HG03060 (cell line): ENCODE measurements around the gene DHX57.

ENCODE experiments used
- ATAC-seq: cut with Tn5 transposase; IDR thresholded peaks from one replicate; pipeline ENCODE4 v1.9.1; 2021; ENCODE audit warnings: low read depth, moderate number of reproducible peaks; ENCODE audit not compliant: unreplicated experiment

Gene DHX57

DNA sequence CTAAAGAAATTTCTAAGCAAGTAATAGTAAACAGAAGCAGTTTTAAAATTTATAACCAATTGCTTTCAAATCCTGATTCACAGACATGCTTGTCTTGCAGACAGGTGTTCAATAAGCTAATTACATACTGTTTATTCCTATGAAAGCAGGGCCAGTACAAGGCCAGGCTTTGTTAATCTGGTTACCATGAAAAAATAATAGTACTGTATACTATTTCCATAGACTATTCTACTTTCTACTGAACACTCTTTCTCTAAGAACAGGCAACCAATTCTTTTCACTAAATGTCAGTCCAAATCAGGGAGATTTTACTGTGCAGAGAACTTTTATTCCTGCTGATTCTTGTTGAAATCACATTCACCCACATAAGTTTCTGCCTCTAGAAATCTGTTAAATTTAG lies 121.7 kb downstream of the DHX57 start:
- no peak for ATAC-seq

DNA sequence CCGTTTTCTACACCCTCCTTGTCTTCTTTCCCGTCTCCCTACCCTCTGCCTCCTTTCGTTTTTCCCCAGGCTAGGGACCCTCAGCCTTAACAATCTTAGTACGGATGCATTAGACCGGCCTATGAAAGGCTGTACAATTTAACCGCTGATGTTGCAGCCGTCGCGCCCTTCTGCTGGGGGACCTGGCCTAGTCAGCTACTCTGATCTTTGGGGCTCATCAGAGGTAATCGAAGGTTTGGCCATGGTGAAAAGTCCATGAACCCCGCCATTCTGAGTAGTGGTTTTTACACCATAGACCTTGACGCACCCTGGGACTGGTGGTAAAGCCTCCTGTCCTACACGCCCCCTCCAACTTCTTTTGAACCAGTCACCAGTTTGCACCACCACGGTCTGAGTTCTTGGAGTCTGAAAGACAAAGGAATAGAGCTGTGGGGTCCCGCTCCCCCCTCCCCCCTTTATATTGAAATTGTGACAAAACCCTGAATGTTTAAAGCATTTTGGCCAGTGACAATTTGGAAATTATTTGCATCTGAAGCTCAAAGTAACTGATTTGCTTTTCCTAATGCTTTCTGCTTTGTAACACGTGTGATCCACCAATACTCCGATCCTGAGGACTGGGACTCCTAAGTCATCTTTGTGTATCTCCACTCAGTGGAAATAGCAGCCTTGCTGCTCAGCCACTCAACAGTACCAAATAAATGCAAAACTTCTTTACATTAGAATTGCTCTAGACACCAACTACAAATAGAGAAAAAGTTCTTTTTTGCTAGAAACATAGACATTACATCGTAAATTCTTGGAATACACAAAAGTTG lies 123.9 kb downstream of the DHX57 start:
- no peak for ATAC-seq

DNA sequence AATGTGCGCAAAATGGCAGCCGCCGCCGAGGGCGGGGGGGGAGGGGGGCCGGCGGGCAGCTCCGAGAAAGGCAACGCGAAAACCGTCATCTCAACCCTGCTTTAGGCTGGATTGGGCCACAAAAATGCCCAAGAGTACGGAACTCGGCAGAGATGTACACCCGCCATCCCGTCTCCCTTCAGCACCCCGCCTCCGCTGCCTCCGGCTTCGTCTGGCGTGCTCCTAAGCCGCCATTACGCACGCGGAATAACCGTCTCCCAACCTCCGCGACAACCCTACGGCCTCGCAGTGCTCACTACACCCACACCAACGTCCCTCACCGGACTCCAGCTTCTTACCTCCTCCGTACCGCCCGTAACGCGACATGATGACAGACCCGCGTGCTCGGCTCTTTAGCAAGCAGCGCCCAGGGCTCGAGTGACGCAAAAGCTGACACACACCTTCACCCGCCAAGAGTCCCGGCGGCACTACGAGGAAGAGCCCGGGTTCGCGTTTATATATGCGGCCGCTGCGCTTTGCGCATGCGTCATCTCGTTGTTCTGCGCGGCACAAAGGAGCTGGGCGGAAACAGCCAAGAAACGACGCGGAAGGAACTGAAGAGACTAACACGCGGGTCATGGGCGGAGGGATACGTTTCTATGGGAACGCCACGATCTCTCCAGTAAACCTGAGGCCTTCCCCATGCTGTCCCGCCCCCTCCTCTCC lies 124.7 kb downstream of the DHX57 start, which contains the start of gene SRSF7:
TSS of gene SRSF7 (minus strand) at position 471 of the 705 bp plus-strand sequence. CDS start at position 366, 105 bp downstream.
- ATAC-seq: peak; percentile 79

DNA sequence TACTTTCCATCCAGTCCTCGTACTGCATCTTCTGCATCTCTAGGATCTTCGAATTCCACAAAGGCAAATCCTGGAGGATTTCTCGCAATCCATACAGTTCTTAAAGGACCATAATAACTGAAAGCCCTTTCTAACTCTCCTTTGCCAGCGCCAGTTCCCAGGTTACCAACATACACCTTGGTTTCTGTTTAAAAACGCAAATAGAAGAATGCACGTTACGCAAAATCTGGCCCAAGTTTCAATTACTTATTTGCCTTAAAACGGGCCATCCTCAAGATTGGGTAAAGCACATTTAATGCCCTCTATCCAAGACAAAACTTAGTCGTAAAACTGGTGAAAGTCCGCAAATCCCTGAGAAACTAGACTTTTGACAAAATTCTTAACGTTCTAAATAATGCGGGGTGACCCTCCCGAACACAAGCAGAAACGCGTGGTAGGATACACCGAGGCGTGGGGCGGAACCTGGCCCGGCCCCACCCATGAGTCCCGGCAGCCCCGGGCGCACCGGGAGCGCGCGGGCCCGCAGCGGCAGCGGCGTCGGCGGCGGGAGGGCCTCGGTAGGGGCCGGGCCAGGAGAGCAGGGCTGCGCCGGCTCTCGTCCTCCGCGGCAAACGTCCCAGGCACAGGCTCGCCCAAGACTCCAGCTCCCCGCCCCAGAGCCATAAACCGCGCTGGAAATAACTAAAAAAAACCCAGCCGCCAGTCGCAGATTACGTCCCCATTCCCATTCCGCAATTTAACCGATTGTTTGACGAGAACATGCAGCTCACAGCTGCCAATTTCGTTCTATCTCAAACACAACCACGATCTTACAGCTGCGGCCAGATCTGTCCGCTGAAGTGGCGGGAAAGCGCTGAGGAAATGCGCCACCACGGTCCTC lies 125.5 kb downstream of the DHX57 start:
- no peak for ATAC-seq

DNA sequence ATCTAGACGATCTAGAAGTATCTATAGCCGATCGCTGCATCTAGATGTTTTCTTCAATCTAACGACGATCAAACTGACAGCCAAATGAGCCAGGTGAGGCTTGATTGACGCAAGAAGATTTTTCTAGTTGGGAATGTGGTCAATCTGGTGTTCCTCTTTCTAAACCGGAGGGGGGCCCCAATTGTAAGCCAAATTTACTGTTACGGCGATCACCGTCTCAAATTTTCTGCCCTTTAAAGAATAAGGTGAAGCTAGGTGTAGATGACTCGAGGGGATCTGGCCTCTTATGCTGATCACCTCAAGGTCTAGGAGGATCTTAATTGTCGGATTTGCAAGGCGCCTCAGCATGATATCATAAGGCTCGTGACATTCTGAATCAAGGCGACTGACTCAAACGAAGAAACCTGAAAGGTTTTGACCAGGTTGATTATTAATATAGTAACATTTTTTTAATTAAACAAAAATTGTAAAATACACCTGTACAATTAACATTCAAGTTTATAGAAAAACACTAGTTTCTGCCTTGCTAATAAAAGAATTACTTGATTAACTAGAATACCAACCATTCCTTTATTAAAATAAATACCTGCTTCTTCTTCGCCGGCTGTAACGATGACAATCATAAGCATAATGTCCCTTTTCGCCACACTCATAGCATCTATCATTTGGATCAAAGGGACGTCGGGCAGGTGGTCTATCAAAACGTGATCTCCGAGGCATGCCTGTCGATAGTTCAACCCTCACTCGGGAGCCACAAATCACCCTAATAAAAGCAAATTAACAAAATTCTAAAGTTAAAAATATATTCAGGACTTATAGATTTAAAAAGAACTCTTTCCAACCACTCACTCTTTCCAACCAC lies 126.6 kb downstream of the DHX57 start:
- ATAC-seq: no peak

DNA sequence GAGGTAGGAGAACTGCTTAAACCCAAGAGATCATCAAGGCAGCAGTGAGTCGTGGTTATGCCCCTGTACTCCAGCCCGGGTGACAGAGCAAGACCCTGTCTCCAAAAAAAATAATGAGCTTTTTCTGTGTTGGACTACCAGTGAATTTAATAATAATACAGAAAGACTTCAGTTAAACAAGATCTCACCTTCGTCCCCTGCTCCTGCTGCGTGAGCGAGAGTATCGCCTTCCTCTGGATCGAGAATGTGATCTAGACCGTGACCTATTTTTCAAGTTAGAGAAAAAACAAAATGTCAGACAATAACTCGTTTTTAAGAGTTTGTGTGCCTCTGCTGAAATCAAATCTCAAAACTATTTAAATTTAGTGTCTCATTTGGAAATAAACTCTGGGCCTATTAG lies 127.3 kb downstream of the DHX57 start:
- ATAC-seq: no peak

DNA sequence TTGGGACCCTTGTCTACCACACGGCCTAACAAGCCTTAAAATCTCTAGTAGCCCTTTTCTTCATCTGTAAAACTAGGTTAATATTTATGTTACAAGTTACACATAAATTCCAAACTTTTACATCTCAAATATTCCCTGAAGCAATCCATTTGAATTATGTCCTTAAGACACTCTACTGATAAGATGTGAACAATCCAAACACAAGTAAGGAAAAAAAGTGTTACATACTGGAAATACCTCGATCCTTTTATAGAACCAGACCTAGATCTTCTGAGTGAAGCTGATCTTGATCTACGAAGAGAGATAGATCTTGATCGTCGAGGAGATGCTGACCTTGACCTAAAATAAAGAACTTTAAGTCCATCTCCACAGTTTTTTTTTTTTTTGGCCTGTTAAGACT lies 127.9 kb downstream of the DHX57 start:
- no peak for ATAC-seq
